A673 (cell line): ENCODE measurements around the gene PF4V1. TPM values are rescaled to one million over a fixed set of nuclear protein-coding genes. Genes with fewer than 3 reads are reported as not detected.

ENCODE experiments used
- BruUV-seq: library from RNA; stranded (reverse); fragments of 400-500 nt; replicated peaks from 2 replicates; lab custom pipeline; 2021; lab: Mats Ljungman, UMichigan
- CTCF ChIA-PET: fragments of 300-600 bp; sonication (Branson Sonifier 250); formaldehyde crosslinking; loops from one replicate; lab custom pipeline; 2022; ENCODE audit warnings: antibody characterized with exemption; lab: Charles Lee
- POLR2A ChIA-PET: fragments of 300-600 bp; sonication (Branson Sonifier 250); formaldehyde crosslinking; loops from one replicate; lab custom pipeline; 2022; ENCODE audit warnings: antibody characterized with exemption; ENCODE audit not compliant: low non-redundant PET; lab: Charles Lee
- DNase-seq: peaks from one replicate; pipeline ENCODE4 v3.0.0-alpha.2; 2015; ENCODE audit warnings: low spot score
- H3K27ac ChIP-seq: fragments of 200-600 bp; sonication (generic); 2 replicates; pipeline ENCODE4 v1.5.1; 2016; ENCODE audit warnings: mixed run types, low read depth, mild to moderate bottlenecking, mixed read lengths, antibody characterized with exemption, low read length; ENCODE audit not compliant: poor library complexity, severe bottlenecking
- H3K27me3 ChIP-seq: fragments of 200-600 bp; sonication (generic); replicated peaks from 2 replicates; pipeline ENCODE4 v1.6.1; 2017; ENCODE audit warnings: mixed run types, low read depth, mild to moderate bottlenecking, mixed read lengths, antibody characterized with exemption, low read length; ENCODE audit not compliant: insufficient read depth, poor library complexity
- H3K36me3 ChIP-seq: fragments of 200-600 bp; sonication (generic); 2 replicates; pipeline ENCODE4 v1.6.1; 2016; ENCODE audit warnings: mixed run types, mild to moderate bottlenecking, mixed read lengths, antibody characterized with exemption, low read length; ENCODE audit not compliant: insufficient read depth, poor library complexity, severe bottlenecking
- H3K4me1 ChIP-seq: fragments of 200-600 bp; sonication (generic); 2 replicates; pipeline ENCODE4 v1.6.1; 2017; ENCODE audit warnings: mixed run types, mild to moderate bottlenecking, mixed read lengths, antibody characterized with exemption, low read length; ENCODE audit not compliant: insufficient read depth, poor library complexity, severe bottlenecking
- H3K4me3 ChIP-seq: fragments of 200-600 bp; sonication (generic); 2 replicates; pipeline ENCODE4 v1.5.1; 2016; ENCODE audit warnings: low read depth, mixed run types, mild to moderate bottlenecking, mixed read lengths, low read length; ENCODE audit not compliant: poor library complexity, severe bottlenecking
- H3K9me3 ChIP-seq: fragments of 200-600 bp; sonication (generic); 2 replicates; pipeline ENCODE4 v1.6.1; 2016; ENCODE audit warnings: mixed run types, low read depth, mild to moderate bottlenecking, mixed read lengths, antibody characterized with exemption, low read length; ENCODE audit not compliant: poor library complexity, severe bottlenecking
- EZH2 ChIP-seq: fragments of 200-600 bp; sonication (generic); IDR thresholded peaks from 2 replicates; pipeline ENCODE4 v1.6.1; 2017; ENCODE audit warnings: borderline replicate concordance, low read depth, mild to moderate bottlenecking, mixed read lengths, antibody characterized with exemption, low read length; ENCODE audit not compliant: poor library complexity, severe bottlenecking
- intact Hi-C: fragments of 100-400 bp; cut with micrococcal nuclease; formaldehyde crosslinking; loops from one replicate; pipeline ENCODE4 v1.10.0; 2022; ENCODE audit not compliant: unreplicated experiment
- total RNA-seq: library from RNA; stranded (reverse); gene quantifications from 2 replicates; pipeline ENCODE4 v1.2.3, GENCODE V29; 2021
- TF ChIP-seq, protein P1 (sequence below): fragments of 300-800, 200-600 bp; sonication (generic); conservative IDR thresholded peaks from 2 replicates; pipeline ENCODE4 v1.5.1; 2017; ENCODE audit warnings: low read depth, mild to moderate bottlenecking, antibody characterized with exemption, low read length, moderate library complexity, mixed read lengths

The PF4V1 gene
- total RNA-seq, 1 experiment from 2014 or later: not detected

- ChIA-PET POLR2A (no interaction called here), CTCF (no interaction called here)
- DNase-seq: no peak
- no peaks in the 10 kb centered on the region for H3K9me3 ChIP-seq
- H3K27me3 ChIP-seq: no peaks in the 10 kb centered on the region
- no peaks in the 10 kb centered on the region for H3K36me3 ChIP-seq
- H3K4me1 ChIP-seq: no peaks in the 10 kb centered on the region
- intact Hi-C loops: no loop called here
- H3K27ac ChIP-seq: no peak overlapping the region
- BruUV-seq: no TSS peak
- no peak overlapping the region for H3K4me3 ChIP-seq
- TF ChIP-seq EZH2: no peak
- TF ChIP-seq, protein P1, sequence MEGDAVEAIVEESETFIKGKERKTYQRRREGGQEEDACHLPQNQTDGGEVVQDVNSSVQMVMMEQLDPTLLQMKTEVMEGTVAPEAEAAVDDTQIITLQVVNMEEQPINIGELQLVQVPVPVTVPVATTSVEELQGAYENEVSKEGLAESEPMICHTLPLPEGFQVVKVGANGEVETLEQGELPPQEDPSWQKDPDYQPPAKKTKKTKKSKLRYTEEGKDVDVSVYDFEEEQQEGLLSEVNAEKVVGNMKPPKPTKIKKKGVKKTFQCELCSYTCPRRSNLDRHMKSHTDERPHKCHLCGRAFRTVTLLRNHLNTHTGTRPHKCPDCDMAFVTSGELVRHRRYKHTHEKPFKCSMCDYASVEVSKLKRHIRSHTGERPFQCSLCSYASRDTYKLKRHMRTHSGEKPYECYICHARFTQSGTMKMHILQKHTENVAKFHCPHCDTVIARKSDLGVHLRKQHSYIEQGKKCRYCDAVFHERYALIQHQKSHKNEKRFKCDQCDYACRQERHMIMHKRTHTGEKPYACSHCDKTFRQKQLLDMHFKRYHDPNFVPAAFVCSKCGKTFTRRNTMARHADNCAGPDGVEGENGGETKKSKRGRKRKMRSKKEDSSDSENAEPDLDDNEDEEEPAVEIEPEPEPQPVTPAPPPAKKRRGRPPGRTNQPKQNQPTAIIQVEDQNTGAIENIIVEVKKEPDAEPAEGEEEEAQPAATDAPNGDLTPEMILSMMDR: no peak
Measured at GRCh38 chr4:73859614-73860088, 6.6 kb downstream of the PF4V1 start.

DNA sequence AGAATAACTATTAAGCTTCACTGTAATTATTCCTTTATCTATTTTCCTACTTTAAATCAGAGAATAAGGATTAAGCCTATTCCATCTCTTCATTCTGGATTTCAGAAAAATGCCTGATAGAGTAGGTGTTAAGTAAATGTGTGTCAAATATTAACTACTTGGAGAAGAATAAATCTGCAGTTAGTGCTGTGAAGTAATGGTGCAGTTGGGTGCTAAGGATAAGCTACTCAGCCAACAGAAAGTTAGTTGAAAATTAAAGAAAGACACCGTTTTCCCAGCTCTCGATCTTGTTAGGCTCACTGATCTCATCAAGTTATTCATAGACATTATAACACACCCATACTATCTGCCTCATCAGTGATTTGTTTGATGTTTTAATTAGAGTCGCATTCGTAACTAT is 7.1 kb downstream of the PF4V1 start:
- H3K9me3 ChIP-seq: no peaks in the 10 kb centered on the region
- H3K27ac ChIP-seq: no peak overlapping the region
- no peak for DNase-seq
- intact Hi-C loops: no loop called here
- no peaks in the 10 kb centered on the region for H3K36me3 ChIP-seq
- H3K4me1 ChIP-seq: no peaks in the 10 kb centered on the region
- ChIA-PET POLR2A (no interaction called here), CTCF (no interaction called here)
- no peaks in the 10 kb centered on the region for H3K27me3 ChIP-seq
- TF ChIP-seq EZH2: no peak
- TF ChIP-seq, protein P1: no peak
- BruUV-seq: no TSS peak
- no peak overlapping the region for H3K4me3 ChIP-seq

GRCh38 chr4:73860917-73861316 is 7.8 kb downstream of the PF4V1 start:
- Histone ChIP-seq H3K27ac (no peak overlapping the region), H3K4me3 (no peak overlapping the region), H3K27me3 (no peaks in the 10 kb centered on the region), H3K9me3 (no peaks in the 10 kb centered on the region), H3K4me1 (no peaks in the 10 kb centered on the region), H3K36me3 (no peaks in the 10 kb centered on the region)
- intact Hi-C loops: no loop called here
- TF ChIP-seq EZH2: no peak
- TF ChIP-seq, protein P1: no peak
- DNase-seq: no peak
- no TSS peak for BruUV-seq
- CTCF ChIA-PET: no interaction called here
- POLR2A ChIA-PET: no interaction called here
